Mucosa of stomach (tissue), 1 donor: ENCODE data around the gene YARS1.

Experiments used
- H3K27me3 ChIP-seq: one replicate; pipeline ENCODE4 v1.7.0; 2013; ENCODE audit warnings: mild to moderate bottlenecking, low read length; ENCODE audit not compliant: control insufficient read depth, insufficient read depth
- H3K36me3 ChIP-seq: one replicate; pipeline ENCODE4 v1.7.0; 2013; ENCODE audit warnings: low read length; ENCODE audit not compliant: control insufficient read depth, insufficient read depth
- H3K4me1 ChIP-seq: one replicate; pipeline ENCODE4 v1.7.0; 2013; ENCODE audit warnings: mild to moderate bottlenecking, low read length; ENCODE audit not compliant: control insufficient read depth, insufficient read depth
- H3K4me3 ChIP-seq: one replicate; pipeline ENCODE4 v1.7.0; 2013; ENCODE audit warnings: low read length
- H3K9ac ChIP-seq: one replicate; pipeline ENCODE4 v1.7.0; 2013; ENCODE audit warnings: mild to moderate bottlenecking, low read length, moderate library complexity
- H3K9me3 ChIP-seq: one replicate; pipeline ENCODE4 v1.7.0; 2013; ENCODE audit warnings: mild to moderate bottlenecking, low read length, moderate library complexity; ENCODE audit not compliant: control insufficient read depth
- donor health status: Pancreatic carcinoma.

The YARS1 gene

DNA sequence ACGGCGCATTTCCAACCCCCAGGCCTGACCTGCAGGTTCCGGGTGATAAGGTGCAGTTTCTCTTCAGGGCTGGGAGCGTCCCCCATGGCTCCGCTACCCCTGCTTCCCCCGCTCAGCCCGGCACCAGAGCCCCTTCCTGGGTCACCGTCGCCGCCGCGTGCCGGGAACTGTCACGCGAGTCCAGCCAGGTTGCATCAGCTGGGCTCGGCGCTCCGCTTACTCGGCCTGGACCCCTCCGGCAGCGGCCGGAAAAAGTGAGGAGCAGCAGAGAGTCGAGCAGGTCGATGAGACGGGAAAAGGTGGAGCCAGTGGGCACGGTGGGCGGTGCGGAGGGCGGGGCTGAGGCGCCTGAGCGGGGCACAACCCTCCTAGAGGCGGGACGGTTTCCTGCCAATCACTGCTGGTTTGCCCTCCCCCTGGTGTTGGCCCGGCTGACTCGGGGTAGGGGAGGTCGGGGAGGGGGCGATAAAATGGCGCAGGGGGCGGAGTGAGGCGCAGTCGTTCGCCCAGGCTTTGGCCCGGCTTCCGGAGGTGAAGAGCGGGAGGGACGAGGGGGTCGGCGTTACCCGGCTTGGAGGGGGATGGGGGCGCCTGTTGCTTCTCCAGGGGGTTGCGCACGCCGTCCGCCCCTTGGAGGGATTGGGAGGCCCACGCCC, at the start of gene YARS1, which contains the start of gene S100PBP:
TSS of gene YARS1 (minus strand) at position 200 of the 656 bp plus-strand sequence. CDS start at position 86, 114 bp downstream.
TSS of gene S100PBP (plus strand) at position 495 of the 656 bp plus-strand sequence. CDS start 8,447 bp downstream, outside the sequence.
- H3K4me1 ChIP-seq, result peaks cover 13% of the 10 kb centered on the region
- H3K4me3 ChIP-seq, result peak within 1 kb of the TSS; percentile 98
- peak within 1 kb of the TSS; percentile 97 for H3K9ac ChIP-seq
- no peaks in the 10 kb centered on the region for H3K27me3 ChIP-seq
- H3K9me3 ChIP-seq, result no peaks in the 10 kb centered on the region
- no peaks in the 10 kb centered on the region for H3K36me3 ChIP-seq

DNA sequence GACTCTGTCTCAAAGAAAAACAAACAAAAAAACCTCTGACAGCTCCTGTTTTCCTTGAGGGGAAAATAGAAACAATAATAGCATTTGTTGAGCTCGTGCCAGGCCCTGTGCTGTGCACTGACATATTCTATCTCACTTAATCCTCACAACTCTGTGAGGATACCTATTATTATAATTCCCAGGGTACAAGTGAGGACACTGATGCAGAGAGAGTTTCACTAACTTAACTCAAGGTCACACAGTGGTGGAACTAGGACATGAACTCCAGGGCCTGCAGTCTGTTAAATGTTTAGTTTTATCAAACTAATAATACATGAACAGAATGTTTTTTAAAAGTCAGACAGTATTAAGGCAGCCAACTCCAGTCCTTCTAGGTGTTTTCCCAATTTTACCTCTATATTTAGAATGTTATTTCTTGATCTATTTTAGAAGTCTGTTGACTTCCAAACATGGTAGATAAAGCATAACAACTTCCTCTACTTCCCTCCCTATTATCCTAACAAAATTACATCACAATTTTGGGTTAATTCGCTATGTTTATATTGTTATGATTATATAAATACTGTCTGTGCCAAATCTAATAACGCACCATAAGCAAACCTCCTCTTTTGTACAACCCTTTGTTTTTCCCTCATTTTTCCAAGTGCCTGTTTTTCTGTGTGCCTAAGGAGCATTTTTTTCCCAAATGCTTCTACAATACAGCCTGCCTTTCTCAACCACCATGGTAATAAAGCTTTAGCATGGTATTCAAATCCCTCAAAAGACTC, 48.7 kb upstream of the YARS1 start:
- Histone ChIP-seq H3K9me3 (no peaks in the 10 kb centered on the region), H3K4me3 (no peak overlapping the region), H3K4me1 (peaks cover 4% of the 10 kb centered on the region), H3K27me3 (peaks cover 17% of the 10 kb centered on the region), H3K36me3 (no peaks in the 10 kb centered on the region), H3K9ac (no peak overlapping the region)

DNA sequence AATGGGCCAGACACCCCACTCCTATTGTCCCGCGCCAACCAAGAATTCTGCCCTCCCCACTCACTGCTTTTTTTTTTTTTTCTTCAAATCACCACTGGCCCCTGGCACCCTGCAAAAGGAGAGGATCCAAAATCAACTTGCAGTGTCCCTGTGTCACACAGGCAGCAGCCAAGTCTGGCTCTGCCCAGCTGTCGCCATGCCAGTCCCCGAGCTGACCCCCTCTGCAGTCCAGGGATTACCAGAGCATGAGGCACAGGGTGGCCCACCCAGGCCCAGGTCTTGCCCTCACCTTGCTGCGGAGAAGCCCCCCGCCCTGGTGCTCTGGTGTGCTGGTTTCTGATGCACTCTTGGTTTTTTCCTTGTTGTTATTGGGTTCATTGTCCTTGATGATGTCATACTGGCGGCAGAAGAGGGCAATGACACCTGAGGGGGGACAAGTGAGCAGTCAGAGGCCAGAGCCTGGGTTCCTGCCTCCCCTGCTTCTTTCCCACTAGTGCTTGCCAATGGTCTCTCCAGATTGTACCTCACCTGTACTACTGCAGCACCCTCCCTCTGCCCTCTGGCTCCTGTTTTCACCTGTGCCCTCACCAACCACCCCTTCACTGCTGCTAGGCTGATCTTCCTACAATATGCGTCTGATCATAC, 47.3 kb upstream of the YARS1 start:
- no peak overlapping the region for H3K4me3 ChIP-seq
- H3K9ac ChIP-seq, result no peak overlapping the region
- no peaks in the 10 kb centered on the region for H3K36me3 ChIP-seq
- no peaks in the 10 kb centered on the region for H3K9me3 ChIP-seq
- H3K27me3 ChIP-seq, result peaks cover 7% of the 10 kb centered on the region
- H3K4me1 ChIP-seq, result no peaks in the 10 kb centered on the region

DNA sequence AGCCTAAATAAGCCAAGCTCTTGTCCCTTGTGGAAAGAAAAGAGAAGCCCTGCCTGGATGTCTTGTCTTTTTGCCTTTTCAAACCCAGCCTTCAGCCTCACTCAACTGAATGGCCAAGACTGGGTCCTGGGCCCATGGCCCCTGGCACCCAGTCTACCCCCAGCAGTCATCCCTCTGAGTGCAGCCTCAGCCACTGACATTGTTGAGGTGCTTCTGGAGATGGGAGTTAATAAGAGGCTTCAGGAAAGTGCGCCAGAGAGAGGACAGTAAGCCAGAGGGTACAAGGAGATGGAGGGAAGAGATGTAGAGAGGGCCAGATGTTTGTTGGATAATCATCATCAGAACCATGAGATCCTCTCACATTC, 46.7 kb upstream of the YARS1 start:
- peaks cover under 1% of the 10 kb centered on the region for H3K27me3 ChIP-seq
- no peak overlapping the region for H3K4me3 ChIP-seq
- no peaks in the 10 kb centered on the region for H3K9me3 ChIP-seq
- H3K4me1 ChIP-seq, result no peaks in the 10 kb centered on the region
- H3K36me3 ChIP-seq, result no peaks in the 10 kb centered on the region
- no peak overlapping the region for H3K9ac ChIP-seq

DNA sequence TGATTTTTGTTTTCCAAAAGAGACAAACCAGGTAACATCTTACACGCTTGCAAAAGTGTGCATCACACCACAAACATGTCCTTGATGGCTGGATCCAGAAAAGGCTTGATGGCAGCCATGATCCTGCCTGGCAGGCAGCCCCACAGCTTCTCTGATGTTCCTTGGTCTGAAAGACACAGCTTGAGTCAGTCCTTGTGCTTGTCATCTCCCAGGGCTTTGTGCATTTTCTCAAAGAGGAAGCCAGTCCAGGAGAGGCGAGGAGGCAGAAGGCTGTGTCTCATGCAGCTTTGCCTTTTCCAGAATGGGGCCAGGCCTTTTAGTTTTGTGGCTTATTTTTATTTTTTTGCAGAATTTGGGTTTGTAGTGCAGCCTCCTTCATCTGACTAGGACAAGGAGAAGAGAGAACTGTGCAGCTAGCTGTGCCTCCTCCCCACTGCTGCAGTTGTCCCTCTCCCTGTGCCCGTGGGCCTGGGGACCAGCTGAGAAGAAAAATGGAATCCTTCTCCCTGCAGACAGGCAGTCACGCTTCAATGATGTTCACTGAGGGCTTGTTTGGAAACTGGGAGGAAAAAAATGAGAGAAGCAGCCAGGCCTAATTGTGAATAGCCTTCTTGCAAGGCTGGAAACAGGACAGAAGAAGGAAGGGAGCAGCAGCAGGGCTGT, 46.2 kb upstream of the YARS1 start:
- Histone ChIP-seq H3K4me1 (no peaks in the 10 kb centered on the region), H3K36me3 (no peaks in the 10 kb centered on the region), H3K27me3 (no peaks in the 10 kb centered on the region), H3K4me3 (no peak overlapping the region), H3K9me3 (no peaks in the 10 kb centered on the region), H3K9ac (no peak overlapping the region)

DNA sequence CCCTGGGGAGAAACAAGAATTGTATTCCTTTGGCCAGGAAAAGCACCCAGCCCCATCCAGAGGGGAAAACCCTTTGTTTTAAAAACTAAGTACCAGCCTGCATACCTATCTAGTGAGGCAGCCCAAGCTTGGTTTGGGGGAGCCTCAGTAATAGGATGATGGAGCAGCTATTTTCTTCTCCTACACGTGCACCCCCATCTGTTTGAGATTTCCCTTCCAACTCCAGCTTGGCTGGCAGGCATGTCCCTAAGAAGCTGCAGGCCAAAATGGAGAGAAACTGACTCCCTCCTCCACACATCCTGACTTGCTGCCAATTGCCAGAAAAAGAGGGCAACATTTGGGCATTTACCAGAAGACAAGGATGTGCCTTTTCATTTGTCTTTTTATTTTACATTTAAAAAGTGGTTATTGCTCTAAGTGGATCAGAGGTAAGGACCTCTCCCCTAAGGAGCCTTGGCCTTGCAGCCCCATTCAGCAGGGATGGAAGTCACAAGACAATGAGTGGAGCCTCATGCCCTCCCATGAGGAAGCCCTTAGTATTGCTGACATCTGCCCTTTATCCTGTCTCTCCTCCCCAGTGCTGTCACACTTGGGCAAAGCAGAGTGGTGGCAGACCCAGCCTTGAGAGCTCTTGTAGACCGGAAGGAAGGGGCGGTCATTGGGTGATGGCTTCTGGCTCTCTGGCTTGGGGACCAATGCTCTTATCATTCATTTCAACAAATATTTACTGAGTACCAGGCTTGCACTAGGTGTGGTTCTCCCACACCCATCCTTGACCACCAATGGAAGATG, 44.9 kb upstream of the YARS1 start:
- Histone ChIP-seq H3K27me3 (no peaks in the 10 kb centered on the region), H3K9ac (no peak overlapping the region), H3K4me3 (no peak overlapping the region), H3K36me3 (no peaks in the 10 kb centered on the region), H3K4me1 (no peaks in the 10 kb centered on the region), H3K9me3 (no peaks in the 10 kb centered on the region)

DNA sequence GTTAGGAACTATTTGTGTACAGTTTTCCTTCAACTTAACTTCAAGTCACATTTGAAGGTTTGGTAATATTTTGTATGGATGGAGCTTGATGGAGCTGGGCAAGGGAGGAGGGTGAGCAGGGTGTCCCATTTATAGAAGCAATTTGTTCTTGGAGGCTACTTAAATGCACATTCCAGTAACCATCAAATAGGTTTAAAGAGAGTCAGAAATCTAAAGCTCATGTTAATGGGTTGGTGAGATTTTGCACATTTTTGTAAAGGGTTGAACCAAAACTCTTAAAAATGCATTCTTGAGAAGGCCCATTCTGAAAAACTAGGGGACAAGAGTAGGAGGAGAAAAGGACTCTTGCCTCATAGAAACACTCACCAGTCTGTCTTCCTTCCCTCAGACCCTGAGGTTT, 43.4 kb upstream of the YARS1 start:
- Histone ChIP-seq H3K9me3 (no peaks in the 10 kb centered on the region), H3K27me3 (no peaks in the 10 kb centered on the region), H3K36me3 (no peaks in the 10 kb centered on the region), H3K4me1 (no peaks in the 10 kb centered on the region), H3K4me3 (no peak overlapping the region), H3K9ac (no peak overlapping the region)

DNA sequence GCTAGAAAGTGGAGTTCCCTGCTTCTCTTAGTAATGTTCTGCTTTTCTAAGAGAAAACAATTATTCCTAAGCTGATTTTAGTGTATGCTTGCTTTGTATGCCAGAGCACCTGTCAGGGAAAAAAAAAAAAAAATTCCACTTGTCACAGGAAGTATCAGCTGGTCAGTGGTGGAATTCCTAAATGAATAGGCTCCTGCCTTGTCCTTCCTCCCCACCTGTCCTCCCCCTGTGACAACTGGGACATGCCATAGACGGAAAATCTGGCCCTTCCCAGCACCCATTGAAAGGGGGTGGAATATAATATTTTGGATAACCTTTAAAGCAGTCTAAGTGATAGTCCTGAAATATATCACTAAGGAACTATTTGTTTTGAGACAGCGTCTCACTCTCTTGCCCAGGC, 42.8 kb upstream of the YARS1 start:
- H3K4me3 ChIP-seq, result no peak overlapping the region
- no peaks in the 10 kb centered on the region for H3K4me1 ChIP-seq
- H3K9ac ChIP-seq, result no peak overlapping the region
- H3K27me3 ChIP-seq, result no peaks in the 10 kb centered on the region
- H3K36me3 ChIP-seq, result no peaks in the 10 kb centered on the region
- no peaks in the 10 kb centered on the region for H3K9me3 ChIP-seq

DNA sequence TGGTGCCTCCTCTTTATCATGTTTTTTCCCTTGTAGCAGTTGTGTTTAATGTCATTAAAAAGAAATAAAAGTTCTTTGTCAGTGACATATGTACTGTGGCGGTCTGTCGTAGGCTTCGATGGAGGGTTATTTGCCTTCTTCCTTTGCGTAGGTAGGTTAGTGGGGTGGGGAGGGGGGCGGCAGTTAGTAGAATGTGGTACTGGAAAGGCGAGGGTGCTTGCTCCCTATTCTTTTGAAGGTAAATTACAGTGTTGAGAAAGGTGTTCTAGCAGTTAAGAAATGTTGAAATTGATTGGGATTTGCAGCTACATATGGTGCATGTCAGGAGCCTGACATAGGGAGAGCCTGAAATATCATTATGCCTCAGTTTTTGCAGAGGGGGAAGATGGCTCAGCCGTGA, 41.6 kb upstream of the YARS1 start:
- Histone ChIP-seq H3K36me3 (no peaks in the 10 kb centered on the region), H3K9ac (no peak overlapping the region)

DNA sequence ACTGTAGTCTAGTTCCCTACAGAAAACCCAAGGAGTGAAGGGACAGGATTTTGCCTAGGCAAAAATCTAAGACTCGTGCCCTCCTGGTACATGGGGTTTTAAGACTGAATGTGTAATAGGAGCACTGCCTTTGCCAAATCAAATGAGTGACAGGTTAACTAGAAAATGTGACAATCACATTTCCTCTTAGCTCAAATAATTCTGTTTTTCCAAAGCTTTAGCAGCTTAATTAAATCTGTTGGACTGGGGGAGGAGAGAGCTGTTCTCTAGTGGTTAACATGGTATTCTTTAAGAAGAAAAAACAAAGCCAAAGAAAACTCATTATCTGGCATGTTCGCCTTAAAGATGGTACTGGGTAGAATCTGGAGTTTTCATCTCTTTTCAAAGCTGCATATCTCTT, 41.0 kb upstream of the YARS1 start:
- Histone ChIP-seq H3K36me3 (no peaks in the 10 kb centered on the region), H3K27me3 (no peaks in the 10 kb centered on the region), H3K9me3 (no peaks in the 10 kb centered on the region), H3K4me3 (no peak overlapping the region), H3K9ac (no peak overlapping the region), H3K4me1 (no peaks in the 10 kb centered on the region)

More for the DNA sequence above, 41.6 kb upstream of the YARS1 start:
- no peaks in the 10 kb centered on the region for H3K27me3 ChIP-seq
- H3K9me3 ChIP-seq, result no peaks in the 10 kb centered on the region
- H3K4me3 ChIP-seq, result no peak overlapping the region
- no peaks in the 10 kb centered on the region for H3K4me1 ChIP-seq

DNA sequence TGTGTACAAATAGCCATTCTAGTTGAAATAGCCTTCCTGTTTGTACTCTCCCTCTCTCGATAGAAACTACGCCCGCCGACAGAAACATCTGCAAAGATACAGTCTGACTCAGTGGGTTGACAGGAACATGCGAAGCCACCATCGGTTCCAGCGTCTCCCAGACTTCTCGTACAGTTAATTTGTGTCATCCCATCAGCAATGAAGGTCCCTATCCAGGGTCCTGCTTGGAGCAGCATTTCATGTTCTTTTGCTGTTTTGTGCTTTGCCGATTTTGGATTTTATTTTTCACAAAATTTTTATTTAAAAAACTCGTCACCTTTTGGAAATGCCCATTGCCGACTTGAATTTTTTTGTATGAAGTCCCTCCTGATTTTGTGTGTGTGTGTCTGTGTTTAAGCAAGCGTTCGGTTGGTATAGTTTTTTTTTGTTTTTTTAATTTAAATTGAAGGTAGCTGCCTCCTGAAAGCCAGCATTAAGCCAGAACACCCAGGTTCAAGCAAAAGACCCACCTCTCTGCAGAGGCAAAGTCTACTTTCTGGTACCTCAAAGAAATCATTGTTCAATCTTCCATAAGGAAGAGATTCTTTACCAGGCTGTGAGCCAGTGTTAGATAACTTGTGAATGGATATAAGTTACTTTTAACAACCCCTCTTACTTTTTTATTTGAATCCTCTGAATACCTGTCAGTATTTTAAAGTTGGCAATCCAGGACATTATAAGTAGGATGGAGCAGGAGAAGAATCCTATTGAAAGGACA, 38.9 kb upstream of the YARS1 start:
- no peak overlapping the region for H3K4me3 ChIP-seq
- no peak overlapping the region for H3K9ac ChIP-seq
- H3K9me3 ChIP-seq, result no peaks in the 10 kb centered on the region
- no peaks in the 10 kb centered on the region for H3K27me3 ChIP-seq
- H3K36me3 ChIP-seq, result no peaks in the 10 kb centered on the region
- no peaks in the 10 kb centered on the region for H3K4me1 ChIP-seq
